SU-DHL-6 (cell line): ENCODE results near the gene TRIP11.

ENCODE experiments used
- H2AFZ ChIP-seq: fragments of 200-600 bp; sonication (generic); 2 replicates; pipeline ENCODE4 v1.6.1; 2014; ENCODE audit warnings: low read depth, mild to moderate bottlenecking, moderate library complexity, mixed read lengths, antibody characterized with exemption, low read length; ENCODE audit not compliant: severe bottlenecking
- H3F3A ChIP-seq: fragments of 200-600 bp; shearing (Covaris generic); 2 replicates; pipeline ENCODE4 v1.6.0; 2016; ENCODE audit warnings: antibody characterized with exemption, mild to moderate bottlenecking; ENCODE audit not compliant: insufficient read depth
- H3K27ac ChIP-seq: fragments of 200-600 bp; sonication (generic); 2 replicates; pipeline ENCODE4 v1.5.1; 2016; ENCODE audit warnings: low read depth, mild to moderate bottlenecking, low read length, moderate library complexity, mixed read lengths
- H3K27me3 ChIP-seq: fragments of 200-600 bp; sonication (generic), shearing (Covaris generic); 2 replicates; pipeline ENCODE4 v1.6.0; 2014; ENCODE audit warnings: mild to moderate bottlenecking, low read length
- H3K36me3 ChIP-seq: fragments of 200-600 bp; sonication (generic); 2 replicates; pipeline ENCODE4 v1.6.1; 2014; ENCODE audit warnings: mild to moderate bottlenecking, low read length, mixed read lengths
- H3K4me2 ChIP-seq: fragments of 300-600, 200-600 bp; shearing (Covaris generic), sonication (generic); 2 replicates; pipeline ENCODE4 v1.6.0; 2014; ENCODE audit warnings: low read length, low read depth, mild to moderate bottlenecking; ENCODE audit not compliant: poor library complexity, severe bottlenecking
- H3K4me3 ChIP-seq: fragments of 200-600 bp; sonication (generic); 2 replicates; pipeline ENCODE4 v1.5.1; 2014; ENCODE audit warnings: antibody characterized with exemption, low read length, mild to moderate bottlenecking, mixed read lengths; ENCODE audit not compliant: insufficient read depth, poor library complexity, severe bottlenecking
- H3K79me2 ChIP-seq: fragments of 200-600 bp; sonication (generic); 2 replicates; pipeline ENCODE4 v1.6.1; 2014; ENCODE audit warnings: mild to moderate bottlenecking, low read length, moderate library complexity; ENCODE audit not compliant: insufficient read depth
- H3K9ac ChIP-seq: fragments of 200-600 bp; sonication (generic); 2 replicates; pipeline ENCODE4 v1.7.0; 2014; ENCODE audit warnings: mild to moderate bottlenecking, low read length
- H3K9me2 ChIP-seq: fragments of 200-600 bp; sonication (generic); replicated peaks from 2 replicates; pipeline ENCODE4 v1.6.1; 2014; ENCODE audit warnings: low read length; ENCODE audit not compliant: insufficient read depth
- H3K9me3 ChIP-seq: fragments of 200-600 bp; sonication (generic); 2 replicates; pipeline ENCODE4 v1.6.1; 2014; ENCODE audit warnings: low read length, mixed read lengths; ENCODE audit not compliant: insufficient read depth
- H4K20me1 ChIP-seq: fragments of 200-600 bp; sonication (generic); 2 replicates; pipeline ENCODE4 v1.6.1; 2014; ENCODE audit warnings: low read depth, mild to moderate bottlenecking, antibody characterized with exemption, low read length, moderate library complexity, mixed read lengths
- CTCF ChIP-seq: fragments of 200-600 bp; sonication (generic); IDR thresholded peaks from one replicate; pipeline ENCODE4 v1.5.1; 2017; ENCODE audit warnings: antibody characterized with exemption, mild to moderate bottlenecking, low read length, moderate library complexity; ENCODE audit not compliant: insufficient read depth, poor library complexity, severe bottlenecking
- EZH2phosphoT487 ChIP-seq: fragments of 200-600 bp; sonication (generic), shearing (Covaris generic); conservative IDR thresholded peaks from 2 replicates; pipeline ENCODE4 v1.6.1; 2018; ENCODE audit warnings: mild to moderate bottlenecking, antibody characterized with exemption, low read length, moderate library complexity, mixed read lengths

The TRIP11 gene

GRCh38 chr14:92041203-92041602 lies 1.3 kb upstream of the TRIP11 start:
- Histone ChIP-seq H3K79me2 (peaks cover 48% of the 10 kb centered on the region), H3K4me2 (peak overlapping the region; percentile 98), H4K20me1 (no peaks in the 10 kb centered on the region), H3K9me3 (no peaks in the 10 kb centered on the region; the same call in 1 of the 2 replicates), H3K27ac (no peak overlapping the region), H3K36me3 (no peaks in the 10 kb centered on the region), H3K9ac (peak overlapping the region; percentile 81), H3K27me3 (no peaks in the 10 kb centered on the region), H3K4me3 (no peak overlapping the region), H2AFZ (no peak overlapping the region), H3K9me2 (no peaks in the 10 kb centered on the region), H3F3A (no peaks in the 10 kb centered on the region)
- no peak for TF ChIP-seq CTCF
- TF ChIP-seq EZH2phosphoT487 = no peak

- Histone ChIP-seq H3K9me2 (no peaks in the 10 kb centered on the region), H3K36me3 (no peaks in the 10 kb centered on the region), H3K9ac (peak overlapping the region; percentile 81), H3K4me2 (peak overlapping the region; percentile 98), H3K9me3 (no peaks in the 10 kb centered on the region), H3K4me3 (peak overlapping the region; percentile 80), H3K27me3 (no peaks in the 10 kb centered on the region), H3F3A (no peaks in the 10 kb centered on the region), H3K27ac (peak overlapping the region; percentile 71), H3K79me2 (peaks cover 54% of the 10 kb centered on the region), H4K20me1 (no peaks in the 10 kb centered on the region), H2AFZ (peak overlapping the region; percentile 81)
- no peak for TF ChIP-seq EZH2phosphoT487
- no peak for TF ChIP-seq CTCF
These were observed 682 bp upstream of the TRIP11 start for GRCh38 chr14:92040431-92041051.

GRCh38 chr14:92039063-92039718 lies 668 bp downstream of the TRIP11 start:
- Histone ChIP-seq H4K20me1 (no peaks in the 10 kb centered on the region), H3K9me3 (no peaks in the 10 kb centered on the region), H3K27me3 (no peaks in the 10 kb centered on the region), H2AFZ (peak overlapping the region; percentile 81), H3K4me3 (peak overlapping the region; percentile 80), H3K9me2 (no peaks in the 10 kb centered on the region), H3F3A (no peaks in the 10 kb centered on the region), H3K79me2 (peaks cover 62% of the 10 kb centered on the region), H3K9ac (peak overlapping the region; percentile 81), H3K4me2 (peak overlapping the region; percentile 98), H3K36me3 (no peaks in the 10 kb centered on the region), H3K27ac (peak overlapping the region; percentile 55)
- TF ChIP-seq CTCF (no peak), EZH2phosphoT487 (no peak)
